NCI-H2081 (cell line): ENCODE data around the gene SSNA1.

Experiments used
- DNase-seq, 2 experiments: peaks; one replicate each; lab custom pipeline; 2025; lab: John Stamatoyannopoulos, UW

Gene SSNA1

GRCh38 chr9:137168573-137168903, 19.9 kb upstream of the SSNA1 start:
- DNase-seq = peak in 1 of 2 experiments; percentile 17

- DNase-seq = peak; percentile 85 to 95
Observed at GRCh38 chr9:137168904-137169856, 19.3 kb upstream of the SSNA1 start.

GRCh38 chr9:137169896-137170358, 18.5 kb upstream of the SSNA1 start, which contains the start of gene LRRC26:
Gene LRRC26, minus strand, starts transcription at chr9:137170051. Its CDS starts 108 bp downstream, at chr9:137169943.
- DNase-seq = no peak

DNA sequence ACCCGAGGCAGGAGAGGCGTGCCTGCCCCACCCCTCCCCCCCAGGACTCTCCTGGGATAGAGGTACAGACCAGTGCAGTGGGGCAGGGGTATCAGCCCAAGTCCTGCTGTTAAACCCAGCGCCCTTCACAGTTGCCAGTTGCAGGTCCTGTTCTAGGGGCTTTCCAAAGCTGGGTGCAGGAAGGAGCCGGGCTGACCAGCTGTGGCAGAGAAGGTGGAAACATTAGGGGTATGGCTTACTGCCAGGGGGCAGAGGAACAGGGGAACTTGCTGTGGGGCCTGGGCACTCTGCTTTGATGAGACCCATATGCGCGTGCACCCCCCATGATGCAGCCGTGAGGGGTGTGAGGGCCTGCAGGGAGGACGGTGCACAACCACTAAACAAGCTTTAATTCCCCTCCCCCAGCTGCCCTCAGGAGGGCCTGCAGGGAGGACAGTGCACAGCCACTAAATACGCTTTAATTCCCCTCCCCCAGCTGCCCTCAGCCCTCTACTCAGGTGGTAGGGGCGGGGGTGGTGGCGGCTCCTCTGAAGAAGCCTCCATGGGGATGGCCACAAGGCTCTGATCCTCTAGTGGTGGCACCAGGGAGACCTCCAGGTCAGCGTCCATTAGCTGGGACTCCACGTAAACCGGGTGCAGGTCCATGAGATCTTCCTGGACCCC, 17.9 kb upstream of the SSNA1 start:
- DNase-seq = no peak

- no peak for DNase-seq
Observed at GRCh38 chr9:137171149-137171900, 17.2 kb upstream of the SSNA1 start.

DNA sequence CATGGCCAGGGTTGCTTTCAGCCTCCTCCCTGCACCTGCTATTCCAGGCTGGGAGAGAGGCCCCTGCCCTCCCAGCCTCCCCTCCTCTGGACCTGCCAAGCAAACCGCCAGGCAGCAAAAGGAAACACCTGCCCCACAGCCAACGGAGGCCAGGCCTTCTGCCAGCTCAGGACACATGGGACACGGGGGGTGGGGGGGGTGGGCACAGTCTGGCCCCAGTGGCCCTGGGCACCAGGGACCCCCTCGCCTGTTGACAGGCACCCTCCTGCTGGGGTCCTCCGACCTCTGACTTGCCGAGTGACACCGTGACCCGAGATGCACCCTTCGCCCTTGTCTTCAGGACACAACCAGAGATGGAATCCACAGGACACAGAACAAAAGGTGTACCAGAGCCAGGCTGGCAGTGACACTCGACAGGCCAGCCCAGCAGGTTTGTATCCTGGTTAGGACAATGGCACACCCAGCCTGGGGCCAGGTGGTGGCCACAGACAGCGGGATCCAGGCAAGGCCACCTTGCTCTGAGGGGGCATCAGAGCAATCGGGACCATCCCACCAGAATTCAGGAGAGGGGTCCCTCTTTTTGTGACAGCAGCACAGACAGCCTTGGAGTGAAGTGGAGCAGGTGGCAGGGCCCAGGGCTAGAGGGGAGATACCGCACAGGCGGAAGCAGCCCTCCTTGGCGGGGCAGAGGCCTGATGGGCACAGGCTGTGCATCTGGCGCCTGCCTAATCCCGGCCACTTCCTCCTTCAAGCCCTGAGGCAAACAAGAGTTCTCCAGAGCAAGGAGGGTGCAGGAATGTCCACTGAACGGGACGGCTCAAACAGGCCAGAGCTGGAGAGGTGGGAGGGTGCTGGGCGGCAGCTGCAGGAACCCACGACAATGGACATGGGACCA, 15.3 kb upstream of the SSNA1 start:
- DNase-seq = peak in 1 of 2 experiments; percentile 22

GRCh38 chr9:137173796-137174664, 14.4 kb upstream of the SSNA1 start:
- no peak for DNase-seq

GRCh38 chr9:137174722-137175293, 13.7 kb upstream of the SSNA1 start:
- no peak for DNase-seq

DNA sequence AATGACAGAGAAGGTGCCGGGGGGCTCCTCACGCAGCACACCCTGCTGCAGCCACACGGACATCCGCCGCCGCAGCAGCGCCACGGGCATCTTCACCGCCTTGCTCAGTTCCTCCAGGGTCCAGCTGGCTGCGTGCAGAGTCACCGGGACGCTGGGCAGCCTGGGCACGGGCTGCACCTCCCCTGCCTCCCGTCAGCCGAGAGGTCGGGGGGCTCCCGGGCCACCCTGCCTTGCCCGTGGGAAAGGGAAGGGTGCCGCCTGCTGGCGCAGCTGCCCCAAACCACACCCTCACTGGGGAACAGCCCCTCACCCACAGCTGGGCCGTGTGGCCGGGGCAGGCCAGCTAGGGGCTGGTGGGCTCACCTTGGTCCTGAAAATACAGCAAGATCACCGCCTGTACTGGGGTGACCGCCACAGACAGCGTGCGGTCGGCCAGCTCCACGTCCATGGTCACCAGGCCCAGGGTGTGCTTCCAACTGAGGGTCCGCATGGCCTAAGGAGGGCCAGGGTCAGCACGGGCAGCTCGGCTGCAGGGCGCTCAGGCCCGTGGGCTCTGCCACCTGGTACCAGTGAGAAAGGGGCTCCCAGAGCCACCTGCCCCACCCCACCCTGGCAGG, 13.0 kb upstream of the SSNA1 start:
- no peak for DNase-seq

- DNase-seq = peak in 1 of 2 experiments; percentile 46
Observed at GRCh38 chr9:137176302-137177182, 11.9 kb upstream of the SSNA1 start.

GRCh38 chr9:137178201-137178938, 10.1 kb upstream of the SSNA1 start:
- no peak for DNase-seq

DNA sequence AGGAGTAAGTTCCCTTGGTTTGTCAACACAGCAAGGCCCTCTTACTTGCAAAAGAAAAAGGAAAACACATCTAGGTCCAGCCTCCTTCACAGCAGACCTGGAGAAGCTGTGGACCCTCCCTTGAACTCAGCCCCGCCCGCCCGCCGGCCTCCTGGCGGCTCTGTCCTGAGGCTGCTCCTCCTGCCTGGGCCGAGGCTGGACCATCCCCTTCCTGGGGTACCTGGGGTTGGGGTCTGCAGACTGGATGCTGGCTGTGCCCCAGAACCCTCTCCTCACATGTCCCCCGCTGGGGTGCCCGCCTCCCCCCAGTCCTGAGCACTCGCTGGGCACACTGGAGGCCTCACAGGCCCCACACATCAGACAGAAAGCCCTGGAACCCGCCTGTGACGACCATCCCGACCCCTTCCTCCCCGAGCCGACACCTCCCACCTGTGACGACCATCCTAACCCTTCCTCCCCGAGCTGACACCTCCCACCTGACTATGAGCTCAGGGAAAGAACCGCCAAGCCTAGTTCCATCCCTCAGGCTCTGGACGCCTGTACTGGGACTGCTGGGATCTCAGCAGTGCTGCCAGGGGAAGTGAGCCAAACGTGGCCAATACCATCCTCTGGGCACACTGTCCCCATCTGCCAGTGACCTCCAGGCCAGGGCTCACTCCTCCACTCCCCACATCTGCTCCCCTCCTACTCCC, 9.4 kb upstream of the SSNA1 start:
- DNase-seq = no peak

- DNase-seq = no peak
Observed at GRCh38 chr9:137179761-137180160, 8.7 kb upstream of the SSNA1 start.

DNA sequence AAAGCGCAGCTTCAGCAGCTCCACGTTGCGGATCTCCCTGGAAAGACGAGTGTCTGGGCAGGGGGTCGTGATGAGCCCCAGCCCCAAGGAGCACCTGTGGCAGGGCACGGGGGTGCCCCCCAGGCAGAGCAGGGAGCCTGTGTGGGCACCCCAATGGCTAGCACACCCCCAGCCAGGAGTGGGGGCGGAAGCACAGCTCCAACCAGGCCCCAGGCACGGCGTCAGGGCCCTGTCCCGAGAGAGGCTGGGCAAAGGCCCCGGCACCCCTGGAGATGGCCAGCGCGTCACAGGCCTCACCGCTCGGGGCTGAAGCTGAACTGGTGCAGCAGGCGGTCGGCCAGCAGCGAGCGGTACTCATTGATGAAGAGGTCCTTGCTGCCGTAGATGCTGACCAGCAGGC, 8.0 kb upstream of the SSNA1 start:
- DNase-seq = no peak

DNA sequence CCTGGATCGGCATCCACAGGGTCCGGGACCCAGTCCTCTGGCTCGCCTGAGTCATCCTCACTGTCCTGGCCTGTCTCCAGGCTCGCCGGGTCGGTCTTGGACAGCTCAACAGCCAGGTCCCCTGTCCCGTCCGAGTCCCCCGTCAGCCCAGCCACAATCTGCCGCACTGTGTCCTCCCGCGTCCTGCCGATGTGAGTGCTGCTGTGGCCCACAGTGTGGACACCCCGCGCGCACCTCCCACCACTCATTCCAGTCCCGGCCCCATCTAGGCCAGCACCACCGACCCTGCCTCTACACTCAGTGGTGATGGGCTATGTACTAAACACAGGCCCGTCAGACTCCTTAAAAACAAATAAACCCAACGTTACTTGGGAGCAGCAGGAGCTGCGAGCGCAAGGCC, 6.8 kb upstream of the SSNA1 start:
- DNase-seq = no peak

DNA sequence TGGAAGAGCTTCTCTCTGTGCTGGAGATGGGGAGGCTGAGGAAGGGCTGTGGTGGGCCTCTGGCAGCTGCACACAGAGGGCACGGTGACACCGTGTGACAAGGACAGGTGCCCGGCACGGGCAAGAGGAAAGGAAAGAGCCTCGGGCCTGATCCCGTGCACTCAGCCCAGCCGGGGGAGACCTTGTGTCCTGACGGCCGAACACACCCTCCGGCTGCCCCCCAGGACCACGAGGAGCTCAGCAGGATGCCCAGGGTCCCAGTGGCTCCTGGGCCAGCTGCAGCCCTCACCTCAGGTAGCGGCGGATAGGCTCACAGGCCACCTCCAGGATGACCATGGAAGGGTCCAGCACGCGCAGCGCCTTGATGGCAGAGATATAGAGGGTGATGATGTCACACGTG, 5.6 kb upstream of the SSNA1 start:
- DNase-seq = no peak

- no peak for DNase-seq
Observed at GRCh38 chr9:137183980-137184595, 4.4 kb upstream of the SSNA1 start.
